Loucy (cell line): ENCODE data around the gene BBOF1.

Experiments used
- H2AFZ ChIP-seq: fragments of 200-600 bp; sonication (generic); 2 replicates; pipeline ENCODE4 v1.6.0; 2016; ENCODE audit warnings: antibody characterized with exemption, mild to moderate bottlenecking, low read length, moderate library complexity
- H3F3A ChIP-seq: fragments of 200-600 bp; 2 replicates; pipeline ENCODE4 v1.6.0; 2016; ENCODE audit warnings: antibody characterized with exemption, low read depth, mild to moderate bottlenecking
- H3K27me3 ChIP-seq: fragments of 200-600 bp; sonication (generic); 2 replicates; pipeline ENCODE4 v1.6.1; 2014; ENCODE audit warnings: low read length, mild to moderate bottlenecking; ENCODE audit not compliant: insufficient read depth, poor library complexity, severe bottlenecking
- H3K36me3 ChIP-seq: fragments of 200-600 bp; sonication (generic); 2 replicates; pipeline ENCODE4 v1.6.1; 2016; ENCODE audit warnings: low read length; ENCODE audit not compliant: insufficient read depth
- H3K4me1 ChIP-seq: fragments of 200-600 bp; sonication (generic); 2 replicates; pipeline ENCODE4 v1.5.1; 2014; ENCODE audit warnings: low read length, mild to moderate bottlenecking; ENCODE audit not compliant: insufficient read depth, poor library complexity, severe bottlenecking
- H3K4me2 ChIP-seq: fragments of 200-600 bp; sonication (generic); 2 replicates; pipeline ENCODE4 v1.6.0; 2014; ENCODE audit warnings: antibody characterized with exemption, low read length, low read depth, mild to moderate bottlenecking; ENCODE audit not compliant: poor library complexity, severe bottlenecking
- H3K4me3 ChIP-seq: fragments of 200-600 bp; sonication (generic); 2 replicates; pipeline ENCODE4 v1.5.1; 2014; ENCODE audit warnings: low read length, mild to moderate bottlenecking, mixed read lengths; ENCODE audit not compliant: poor library complexity, severe bottlenecking
- H3K79me2 ChIP-seq: fragments of 200-600 bp; sonication (generic); 2 replicates; pipeline ENCODE4 v1.6.1; 2014; ENCODE audit warnings: low read length; ENCODE audit not compliant: insufficient read depth
- H3K9ac ChIP-seq: fragments of 200-600 bp; sonication (generic); 2 replicates; pipeline ENCODE4 v1.6.0; 2014; ENCODE audit warnings: mild to moderate bottlenecking, low read depth, low read length, moderate library complexity; ENCODE audit not compliant: poor library complexity, severe bottlenecking
- H3K9me2 ChIP-seq: fragments of 200-600 bp; sonication (generic); replicated peaks from 2 replicates; pipeline ENCODE4 v1.6.1; 2016; ENCODE audit warnings: low read depth, low read length, mixed read lengths
- H3K9me3 ChIP-seq: fragments of 200-600 bp; sonication (generic); 2 replicates; pipeline ENCODE4 v1.6.1; 2014; ENCODE audit warnings: mild to moderate bottlenecking, antibody characterized with exemption, low read length, low read depth; ENCODE audit not compliant: insufficient read depth
- H4K20me1 ChIP-seq: fragments of 200-600 bp; sonication (generic); 2 replicates; pipeline ENCODE4 v1.6.0; 2014; ENCODE audit warnings: antibody characterized with exemption, low read length, mild to moderate bottlenecking; ENCODE audit not compliant: insufficient read depth, poor library complexity, severe bottlenecking
- EZH2phosphoT487 ChIP-seq: fragments of 200-600 bp; IDR thresholded peaks from 2 replicates; pipeline ENCODE4 v1.6.1; 2018; ENCODE audit warnings: antibody characterized with exemption, mild to moderate bottlenecking, moderate library complexity, borderline replicate concordance
- TF ChIP-seq, protein P1 (sequence below): fragments of 200-600 bp; sonication (generic); conservative IDR thresholded peaks from 2 replicates; pipeline ENCODE4 v1.5.1; 2014; ENCODE audit warnings: mild to moderate bottlenecking, antibody characterized with exemption, low read length

BBOF1 gene

GRCh38 chr14:74083161-74083560, 64.0 kb downstream of the BBOF1 start:
- Histone ChIP-seq H3K79me2 (peaks cover 23% of the 10 kb centered on the region), H3K9me3 (no peaks in the 10 kb centered on the region), H4K20me1 (no peaks in the 10 kb centered on the region), H3F3A (no peaks in the 10 kb centered on the region), H3K27me3 (no peaks in the 10 kb centered on the region), H2AFZ (no peak overlapping the region), H3K4me2 (peak overlapping the region; percentile 89), H3K4me3 (peak overlapping the region; percentile 84), H3K36me3 (no peaks in the 10 kb centered on the region), H3K9me2 (no peaks in the 10 kb centered on the region), H3K9ac (peak overlapping the region; percentile 80), H3K4me1 (peaks cover 10% of the 10 kb centered on the region)
- TF ChIP-seq EZH2phosphoT487 = no peak

GRCh38 chr14:74083784-74084276, 64.7 kb downstream of the BBOF1 start:
- peaks cover 10% of the 10 kb centered on the region for H3K4me1 ChIP-seq
- H3K79me2 ChIP-seq = peaks cover 25% of the 10 kb centered on the region
- H3K36me3 ChIP-seq = no peaks in the 10 kb centered on the region
- H3K4me3 ChIP-seq = peak overlapping the region; percentile 84
- TF ChIP-seq, protein P1, sequence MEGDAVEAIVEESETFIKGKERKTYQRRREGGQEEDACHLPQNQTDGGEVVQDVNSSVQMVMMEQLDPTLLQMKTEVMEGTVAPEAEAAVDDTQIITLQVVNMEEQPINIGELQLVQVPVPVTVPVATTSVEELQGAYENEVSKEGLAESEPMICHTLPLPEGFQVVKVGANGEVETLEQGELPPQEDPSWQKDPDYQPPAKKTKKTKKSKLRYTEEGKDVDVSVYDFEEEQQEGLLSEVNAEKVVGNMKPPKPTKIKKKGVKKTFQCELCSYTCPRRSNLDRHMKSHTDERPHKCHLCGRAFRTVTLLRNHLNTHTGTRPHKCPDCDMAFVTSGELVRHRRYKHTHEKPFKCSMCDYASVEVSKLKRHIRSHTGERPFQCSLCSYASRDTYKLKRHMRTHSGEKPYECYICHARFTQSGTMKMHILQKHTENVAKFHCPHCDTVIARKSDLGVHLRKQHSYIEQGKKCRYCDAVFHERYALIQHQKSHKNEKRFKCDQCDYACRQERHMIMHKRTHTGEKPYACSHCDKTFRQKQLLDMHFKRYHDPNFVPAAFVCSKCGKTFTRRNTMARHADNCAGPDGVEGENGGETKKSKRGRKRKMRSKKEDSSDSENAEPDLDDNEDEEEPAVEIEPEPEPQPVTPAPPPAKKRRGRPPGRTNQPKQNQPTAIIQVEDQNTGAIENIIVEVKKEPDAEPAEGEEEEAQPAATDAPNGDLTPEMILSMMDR = no peak
- TF ChIP-seq EZH2phosphoT487 = no peak
- H3K9me3 ChIP-seq = no peaks in the 10 kb centered on the region
- H3F3A ChIP-seq = no peaks in the 10 kb centered on the region
- no peaks in the 10 kb centered on the region for H4K20me1 ChIP-seq
- H3K9ac ChIP-seq = peak overlapping the region; percentile 80
- H2AFZ ChIP-seq = peak overlapping the region; percentile 81
- H3K4me2 ChIP-seq = peak overlapping the region; percentile 89
- H3K27me3 ChIP-seq = no peaks in the 10 kb centered on the region
- H3K9me2 ChIP-seq = no peaks in the 10 kb centered on the region

DNA sequence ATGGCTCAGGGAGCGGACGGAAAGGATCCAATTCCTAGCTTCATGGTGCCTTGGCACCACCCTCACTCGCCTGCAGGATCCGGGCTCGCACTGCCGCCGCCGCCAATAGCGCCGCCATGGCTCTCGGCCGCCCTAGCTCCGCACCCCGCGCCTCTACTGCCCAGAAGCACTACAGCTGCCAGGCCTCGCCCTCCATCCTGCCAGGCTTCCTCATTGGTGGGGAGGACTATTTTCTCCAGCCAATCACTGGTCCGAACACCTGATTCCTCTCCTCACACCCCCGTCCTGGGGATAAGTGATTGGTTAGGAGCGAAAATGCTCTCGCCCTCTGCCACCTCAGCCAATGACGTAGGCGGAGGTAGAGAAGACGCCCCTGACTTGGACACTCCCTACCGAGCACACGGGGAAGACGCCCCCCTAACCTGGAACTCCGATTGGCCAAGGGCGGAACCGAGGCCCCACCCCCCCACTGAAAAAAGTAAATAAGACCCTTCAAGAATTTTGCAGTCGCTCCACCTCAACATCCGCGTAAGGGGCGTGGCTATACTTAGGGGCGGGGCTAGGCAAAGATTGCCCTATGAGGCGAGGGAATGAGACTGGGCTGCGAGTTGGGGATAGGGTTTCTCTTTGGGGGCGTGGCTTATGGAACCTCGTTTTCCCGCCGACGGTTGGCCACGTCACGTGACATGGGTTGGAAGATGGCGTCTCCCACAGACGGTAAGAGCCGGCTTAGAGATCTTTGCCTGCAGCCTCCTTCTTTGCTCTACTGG, 65.3 kb downstream of the BBOF1 start, which contains the start of the genes ALDH6A1 and LIN52:
Gene ALDH6A1 (minus strand): TSS at position 177 of the 770 bp plus-strand sequence. CDS start 59 bp downstream, at position 118.
Gene LIN52 (plus strand): TSS at position 680 of the 770 bp plus-strand sequence. CDS start 19 bp downstream, at position 699.
- H3K9me3 ChIP-seq = no peaks in the 10 kb centered on the region
- H2AFZ ChIP-seq = peak within 1 kb of the TSS; percentile 87
- H3K36me3 ChIP-seq = no peaks in the 10 kb centered on the region
- H3K4me3 ChIP-seq = peak within 1 kb of the TSS; percentile 84
- H3K9ac ChIP-seq = peak within 1 kb of the TSS; percentile 80
- no peaks in the 10 kb centered on the region for H4K20me1 ChIP-seq
- no peak for TF ChIP-seq EZH2phosphoT487
- TF ChIP-seq, protein P1 = no peak
- peaks cover 27% of the 10 kb centered on the region for H3K79me2 ChIP-seq
- H3F3A ChIP-seq = no peaks in the 10 kb centered on the region
- H3K4me1 ChIP-seq = peaks cover 10% of the 10 kb centered on the region
- H3K9me2 ChIP-seq = no peaks in the 10 kb centered on the region
- H3K27me3 ChIP-seq = no peaks in the 10 kb centered on the region
- H3K4me2 ChIP-seq = peak within 1 kb of the TSS; percentile 89
